Neural cell (in vitro differentiated cells): ENCODE measurements around the gene NHSL2. TPM values are rescaled to one million over a fixed set of nuclear protein-coding genes. Genes with fewer than 3 reads are reported as not detected.

Experiments
- H2AFZ ChIP-seq: fragments of 200-600, 300-800 bp; sonication (generic), shearing (Covaris generic); 2 replicates; pipeline ENCODE4 v1.6.0; 2014; ENCODE audit warnings: low read depth, mild to moderate bottlenecking, antibody characterized with exemption, low read length, moderate library complexity
- H3F3A ChIP-seq: fragments of 200-600 bp; shearing (Covaris generic); 2 replicates; pipeline ENCODE4 v1.6.1; 2016; ENCODE audit warnings: mild to moderate bottlenecking, moderate library complexity, mixed read lengths, antibody characterized with exemption, low read length; ENCODE audit not compliant: insufficient read depth, poor library complexity, severe bottlenecking
- H3K27ac ChIP-seq: fragments of 200-600, 300-800 bp; sonication (generic), shearing (Covaris generic); 2 replicates; pipeline ENCODE4 v1.5.1; 2014; ENCODE audit warnings: mild to moderate bottlenecking, low read length, moderate library complexity
- H3K27me3 ChIP-seq: fragments of 300-800, 200-600 bp; sonication (generic), shearing (Covaris generic); 2 replicates; pipeline ENCODE4 v1.6.0; 2014; ENCODE audit warnings: mild to moderate bottlenecking, low read depth, low read length, moderate library complexity; ENCODE audit not compliant: insufficient read depth
- H3K36me3 ChIP-seq: fragments of 300-800, 200-600 bp; sonication (generic), shearing (Covaris generic); 2 replicates; pipeline ENCODE4 v1.5.1; 2014; ENCODE audit warnings: mild to moderate bottlenecking, antibody characterized with exemption, low read length, moderate library complexity; ENCODE audit not compliant: insufficient read depth
- H3K4me2 ChIP-seq: fragments of 300-800, 200-600 bp; sonication (generic), shearing (Covaris generic); 2 replicates; pipeline ENCODE4 v1.6.0; 2014; ENCODE audit warnings: mild to moderate bottlenecking, low read length
- H3K4me3 ChIP-seq: fragments of 300-800, 200-600 bp; sonication (generic), shearing (Covaris generic); 2 replicates; pipeline ENCODE4 v1.5.1; 2014; ENCODE audit warnings: mild to moderate bottlenecking, low read length, moderate library complexity
- H3K79me2 ChIP-seq: fragments of 200-600 bp; shearing (Covaris generic); replicated peaks from 2 replicates; pipeline ENCODE4 v1.6.0; 2014; ENCODE audit warnings: mild to moderate bottlenecking, low read length, moderate library complexity; ENCODE audit not compliant: insufficient read depth
- H3K9ac ChIP-seq: fragments of 300-800, 200-600 bp; sonication (generic), shearing (Covaris generic); 2 replicates; pipeline ENCODE4 v1.6.1; 2016; ENCODE audit warnings: mild to moderate bottlenecking, low read length, mixed read lengths
- H3K9me2 ChIP-seq: fragments of 200-600 bp; shearing (Covaris generic); 2 replicates; pipeline ENCODE4 v1.6.1; 2016; ENCODE audit warnings: mild to moderate bottlenecking, low read length, mixed read lengths; ENCODE audit not compliant: insufficient read depth
- H3K9me3 ChIP-seq: fragments of 200-600, 300-800 bp; sonication (generic), shearing (Covaris generic); 2 replicates; pipeline ENCODE4 v1.6.1; 2016; ENCODE audit warnings: mild to moderate bottlenecking, mixed run types, low read length, moderate library complexity, mixed read lengths
- H4K20me1 ChIP-seq: fragments of 200-600 bp; shearing (Covaris generic); 2 replicates; pipeline ENCODE4 v1.6.1; 2016; ENCODE audit warnings: mild to moderate bottlenecking, mixed run types; ENCODE audit not compliant: insufficient read depth
- EP300 ChIP-seq: fragments of 450-650 bp; conservative IDR thresholded peaks from 2 replicates; pipeline ENCODE4 v1.6.1; 2014; ENCODE audit warnings: antibody characterized with exemption, mild to moderate bottlenecking, moderate library complexity; ENCODE audit not compliant: poor library complexity, severe bottlenecking
- POLR2AphosphoS5 ChIP-seq: IDR thresholded peaks from 2 replicates; pipeline ENCODE4 v1.6.1; 2012
- RAD21 ChIP-seq: fragments of 450-650 bp; conservative IDR thresholded peaks from 2 replicates; pipeline ENCODE4 v1.6.1; 2014; ENCODE audit warnings: antibody characterized with exemption, mild to moderate bottlenecking, moderate library complexity
- REST ChIP-seq: IDR thresholded peaks from 2 replicates; pipeline ENCODE4 v1.6.1; 2012; ENCODE audit warnings: borderline replicate concordance
- SMC3 ChIP-seq: fragments of 450-650 bp; conservative IDR thresholded peaks from 2 replicates; pipeline ENCODE4 v1.6.1; 2014; ENCODE audit warnings: antibody characterized with exemption, mild to moderate bottlenecking, moderate library complexity; ENCODE audit not compliant: poor library complexity
- TAF1 ChIP-seq: IDR thresholded peaks from 2 replicates; pipeline ENCODE4 v1.6.1; 2012; ENCODE audit warnings: low read depth
- polyA plus RNA-seq: library from polyadenylated mRNA; depleted of rRNA; stranded (reverse); fragments of >200 nt; gene quantifications from 2 replicates; pipeline ENCODE4 v1.2.3, GENCODE V29; 2014

The NHSL2 gene
- polyA plus RNA-seq, 1 donor from 2014 or later: 0.87 TPM

GRCh38 chrX:72100051-72100755 lies 189.6 kb downstream of the NHSL2 start:
- Histone ChIP-seq H2AFZ (no peak overlapping the region), H3K4me2 (no peak overlapping the region), H3K4me3 (no peak overlapping the region), H3K27ac (no peak overlapping the region), H3K9me3 (no peaks in the 10 kb centered on the region), H3K36me3 (no peaks in the 10 kb centered on the region), H3K27me3 (no peaks in the 10 kb centered on the region), H4K20me1 (no peaks in the 10 kb centered on the region), H3K9ac (no peak overlapping the region), H3K79me2 (no peaks in the 10 kb centered on the region), H3K9me2 (no peaks in the 10 kb centered on the region), H3F3A (no peaks in the 10 kb centered on the region)
- no peak for TF ChIP-seq REST

- Histone ChIP-seq H3K27ac (no peak overlapping the region), H2AFZ (no peak overlapping the region), H3K9me3 (no peaks in the 10 kb centered on the region), H3K36me3 (no peaks in the 10 kb centered on the region), H3K27me3 (no peaks in the 10 kb centered on the region), H3K79me2 (no peaks in the 10 kb centered on the region), H3F3A (no peaks in the 10 kb centered on the region), H3K4me3 (no peak overlapping the region), H4K20me1 (no peaks in the 10 kb centered on the region), H3K4me2 (no peak overlapping the region), H3K9ac (no peak overlapping the region), H3K9me2 (no peaks in the 10 kb centered on the region)
- TF ChIP-seq SMC3: no peak
- no peak for TF ChIP-seq POLR2AphosphoS5
- TF ChIP-seq EP300: no peak
- TF ChIP-seq RAD21: no peak
- TF ChIP-seq TAF1: no peak
- no peak for TF ChIP-seq REST
Measured at GRCh38 chrX:72100824-72101351, 190.2 kb downstream of the NHSL2 start.
